ENCODE data around the gene POLR1A. TPM values are rescaled to one million over a fixed set of nuclear protein-coding genes. Genes with fewer than 3 reads are reported as not detected.
A peak's percentile ranks its signal among the peaks of the same experiment; 100 is the strongest.

The POLR1A gene
- total and polyA plus RNA-seq, 8 donors, result 3.9 to 19.0 (median 12.2) TPM

DNA sequence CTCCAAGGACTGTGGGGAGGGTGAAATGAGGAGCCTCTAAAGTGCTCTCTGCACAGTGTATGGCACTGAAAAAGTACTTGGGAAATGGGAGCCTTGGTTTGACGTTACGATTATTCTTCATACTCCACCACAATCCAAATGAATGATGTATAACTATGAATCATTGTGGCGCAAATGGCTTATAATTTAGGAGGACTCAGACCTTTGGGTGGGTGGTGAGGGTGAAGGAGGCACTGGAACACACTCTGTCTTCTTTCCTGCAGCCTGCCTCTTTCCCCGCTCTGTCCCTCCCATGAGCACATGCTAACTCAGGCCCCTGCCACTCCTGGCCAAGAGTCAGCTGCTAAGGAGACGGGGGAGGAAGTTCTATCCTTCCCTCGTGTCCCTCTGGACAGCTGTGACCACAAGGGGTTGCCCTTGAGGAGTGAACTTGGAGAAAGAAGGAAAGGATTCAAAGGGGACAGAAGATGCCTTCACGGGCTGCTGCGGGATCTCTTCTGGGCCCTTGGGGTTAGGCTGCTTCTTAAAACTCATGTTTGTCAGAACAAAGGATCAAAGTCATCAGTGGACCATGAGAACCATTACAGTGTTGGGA is 36.5 kb downstream of the POLR1A start:
- no peak for DNase-seq
- WGBS, 2 donors, result 72 to 81% methylated on average over 8 of the region's 8 CpGs
- H3K36me3 ChIP-seq, result peaks cover 0 to 24% (median 13%) of the 10 kb centered on the region in 3 donors
- TF ChIP-seq, protein P1, sequence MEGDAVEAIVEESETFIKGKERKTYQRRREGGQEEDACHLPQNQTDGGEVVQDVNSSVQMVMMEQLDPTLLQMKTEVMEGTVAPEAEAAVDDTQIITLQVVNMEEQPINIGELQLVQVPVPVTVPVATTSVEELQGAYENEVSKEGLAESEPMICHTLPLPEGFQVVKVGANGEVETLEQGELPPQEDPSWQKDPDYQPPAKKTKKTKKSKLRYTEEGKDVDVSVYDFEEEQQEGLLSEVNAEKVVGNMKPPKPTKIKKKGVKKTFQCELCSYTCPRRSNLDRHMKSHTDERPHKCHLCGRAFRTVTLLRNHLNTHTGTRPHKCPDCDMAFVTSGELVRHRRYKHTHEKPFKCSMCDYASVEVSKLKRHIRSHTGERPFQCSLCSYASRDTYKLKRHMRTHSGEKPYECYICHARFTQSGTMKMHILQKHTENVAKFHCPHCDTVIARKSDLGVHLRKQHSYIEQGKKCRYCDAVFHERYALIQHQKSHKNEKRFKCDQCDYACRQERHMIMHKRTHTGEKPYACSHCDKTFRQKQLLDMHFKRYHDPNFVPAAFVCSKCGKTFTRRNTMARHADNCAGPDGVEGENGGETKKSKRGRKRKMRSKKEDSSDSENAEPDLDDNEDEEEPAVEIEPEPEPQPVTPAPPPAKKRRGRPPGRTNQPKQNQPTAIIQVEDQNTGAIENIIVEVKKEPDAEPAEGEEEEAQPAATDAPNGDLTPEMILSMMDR (IDR thresholded peaks at IDR 0.05), result no peak
- H3K27me3 ChIP-seq, result no peaks in the 10 kb centered on the region
- H3K9me3 ChIP-seq, result no peaks in the 10 kb centered on the region
- H3K4me3 ChIP-seq, result no peak overlapping the region
- no peak overlapping the region for H3K27ac ChIP-seq
- peaks cover 12 to 24% (median 19%) of the 10 kb centered on the region in 3 donors for H3K4me1 ChIP-seq
- FAIRE-seq, result no peak
- intact Hi-C loops (cut with DNase I), result loop anchor here in 1 of 3 donors (5.0 kb wide), 1 partner anchor 232 kb away; no protein-coding TSS in a partner anchor
- no peak for ATAC-seq

DNA sequence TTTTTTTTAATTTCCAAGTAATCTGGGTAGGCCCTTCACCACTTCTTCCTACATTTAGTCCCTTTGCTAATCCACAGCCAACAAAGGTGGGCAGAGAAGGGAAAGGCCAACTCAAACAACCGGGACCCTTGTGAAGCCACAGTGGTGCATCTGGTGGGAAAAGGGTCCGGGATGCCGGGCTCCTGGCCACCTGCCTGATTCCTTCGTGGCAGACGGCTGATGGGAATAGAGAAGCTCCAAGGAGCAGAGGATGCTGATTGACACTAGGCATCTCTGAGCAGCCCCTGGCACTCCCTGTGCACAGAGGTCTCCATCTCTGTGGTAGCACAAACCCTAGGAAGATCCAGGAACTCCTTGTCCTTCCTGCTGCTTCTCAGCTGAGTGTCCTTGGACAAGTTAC is 37.0 kb downstream of the POLR1A start:
- no peak for FAIRE-seq
- H3K36me3 ChIP-seq, result peaks cover 0 to 24% (median 8%) of the 10 kb centered on the region in 3 donors

DNA sequence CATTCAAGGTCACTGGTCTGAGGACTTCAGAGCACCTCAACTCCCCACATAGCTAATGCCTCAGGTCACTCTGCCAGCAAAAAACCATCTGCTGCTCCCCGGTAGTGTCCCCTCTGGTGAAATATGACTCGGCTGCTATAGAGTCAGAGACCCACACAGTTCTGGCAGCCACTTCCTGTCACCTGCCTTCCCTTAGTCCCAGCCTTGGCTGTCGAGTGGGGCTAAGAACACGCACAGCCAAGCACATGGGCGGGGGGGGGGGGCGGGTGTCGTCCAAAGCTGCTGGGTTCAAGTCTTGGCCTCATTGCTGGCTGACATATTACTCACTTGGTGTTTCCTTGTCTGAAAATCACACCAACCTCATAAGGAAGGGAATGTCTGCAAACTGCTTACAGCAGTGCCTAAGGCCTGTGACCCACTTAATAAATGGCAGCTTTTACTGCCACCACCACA is 37.5 kb downstream of the POLR1A start:
- Histone ChIP-seq H3K36me3 (peaks cover 0 to 24% (median 8%) of the 10 kb centered on the region in 3 donors), H3K27me3 (no peaks in the 10 kb centered on the region), H3K4me3 (no peak overlapping the region), H3K4me1 (peaks cover 12 to 21% (median 15%) of the 10 kb centered on the region in 3 donors), H3K9me3 (no peaks in the 10 kb centered on the region), H3K27ac (no peak overlapping the region)
- FAIRE-seq (no peak), DNase-seq (no peak), ATAC-seq (peak in 2 of 4 donors; percentile 5 to 17)
- 36 to 61% methylated on average over 7 of the region's 7 CpGs for WGBS, 2 donors
- TF ChIP-seq, protein P1 (IDR thresholded peaks at IDR 0.05), result no peak
- intact Hi-C loops (cut with DNase I), result loop anchor here in 1 of 3 donors (5.0 kb wide), 1 partner anchor 231 kb away; no protein-coding TSS in a partner anchor

More for the DNA sequence above, 37.0 kb downstream of the POLR1A start:
- Histone ChIP-seq H3K9me3 (no peaks in the 10 kb centered on the region), H3K4me1 (peaks cover 12 to 24% (median 19%) of the 10 kb centered on the region in 3 donors), H3K27ac (no peak overlapping the region), H3K4me3 (no peak overlapping the region), H3K27me3 (no peaks in the 10 kb centered on the region)
- ATAC-seq (no peak), DNase-seq (no peak)
- TF ChIP-seq, protein P1 (IDR thresholded peaks at IDR 0.05), result no peak
- intact Hi-C loops (cut with DNase I), result loop anchor here in 1 of 3 donors (5.0 kb wide), 1 partner anchor 231 kb away; no protein-coding TSS in a partner anchor
- 94 to 96% methylated on average over 5 of the region's 5 CpGs for WGBS, 2 donors

DNA sequence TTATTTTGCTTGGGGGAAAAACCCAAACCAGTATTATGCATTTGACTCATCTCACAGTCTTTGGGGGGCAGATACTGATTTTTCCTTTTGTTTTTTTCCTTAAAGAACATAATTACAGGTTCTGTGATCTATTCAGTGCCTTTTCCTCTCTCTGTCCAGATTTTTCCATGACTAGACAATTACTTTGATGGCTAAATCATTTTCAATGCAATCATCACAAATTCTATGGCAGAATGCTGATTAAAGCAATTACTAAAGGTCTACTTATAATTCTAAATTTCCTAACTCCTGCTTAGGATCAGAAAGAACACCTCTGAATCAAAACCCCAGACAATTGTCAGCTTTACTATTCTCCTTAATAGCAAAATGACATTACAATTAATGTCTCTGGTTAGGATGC is 38.8 kb downstream of the POLR1A start:
- Histone ChIP-seq H3K4me1 (peaks cover 10 to 20% (median 11%) of the 10 kb centered on the region in 3 donors), H3K27me3 (no peaks in the 10 kb centered on the region), H3K9me3 (no peaks in the 10 kb centered on the region), H3K4me3 (no peak overlapping the region), H3K27ac (no peak overlapping the region), H3K36me3 (peaks cover 0 to 24% (median 8%) of the 10 kb centered on the region in 3 donors)
- ATAC-seq (no peak), DNase-seq (no peak), FAIRE-seq (no peak)
- intact Hi-C loops (cut with DNase I), result loop anchor here in 1 of 3 donors (5.0 kb wide), 1 partner anchor 230 kb away; no protein-coding TSS in a partner anchor
- TF ChIP-seq, protein P1 (IDR thresholded peaks at IDR 0.05), result no peak
